OCI-LY3 (cell line): Measurements from ENCODE around the gene ARHGAP26.

Experiments used
- H2AFZ ChIP-seq: fragments of 200-600, 300-600 bp; shearing (Covaris generic); 2 replicates; pipeline ENCODE4 v1.6.0; 2014; ENCODE audit warnings: antibody characterized with exemption, low read depth, low read length
- H3K27ac ChIP-seq: fragments of 200-600, 300-600 bp; sonication (generic); 2 replicates; pipeline ENCODE4 v1.5.1; 2014; ENCODE audit warnings: mild to moderate bottlenecking, low read length, moderate library complexity, mixed read lengths
- H3K27me3 ChIP-seq: fragments of 200-600, 300-600 bp; sonication (generic); 2 replicates; pipeline ENCODE4 v1.6.1; 2014; ENCODE audit warnings: low read depth, low read length, mixed read lengths
- H3K36me3 ChIP-seq: fragments of 200-600, 300-600 bp; sonication (generic); replicated peaks from 2 replicates; pipeline ENCODE3; 2014; ENCODE audit warnings: low read depth, low read length, mixed read lengths
- H3K4me1 ChIP-seq: fragments of 300-600, 200-600 bp; sonication (generic); 2 replicates; pipeline ENCODE4 v1.6.1; 2014; ENCODE audit warnings: low read length, mixed read lengths
- H3K4me2 ChIP-seq: fragments of 200-600, 300-600 bp; sonication (generic); 2 replicates; pipeline ENCODE4 v1.6.1; 2014; ENCODE audit warnings: low read length, mixed read lengths
- H3K4me3 ChIP-seq: fragments of 300-600, 200-600 bp; sonication (generic); 2 replicates; pipeline ENCODE4 v1.5.1; 2014; ENCODE audit warnings: antibody characterized with exemption, mild to moderate bottlenecking, low read length, moderate library complexity
- H3K79me2 ChIP-seq: fragments of 300-600, 200-600 bp; shearing (Covaris generic); 2 replicates; pipeline ENCODE4 v1.6.1; 2014; ENCODE audit warnings: mild to moderate bottlenecking, low read length, mixed read lengths
- H3K9ac ChIP-seq: fragments of 300-600, 200-600 bp; shearing (Covaris generic); 2 replicates; pipeline ENCODE4 v1.6.0; 2014; ENCODE audit warnings: mild to moderate bottlenecking, low read length, moderate library complexity
- H3K9me3 ChIP-seq: fragments of 200-600, 300-600 bp; shearing (Covaris generic); 2 replicates; pipeline ENCODE4 v1.6.1; 2014; ENCODE audit warnings: low read length, mixed read lengths; ENCODE audit not compliant: insufficient read depth
- H4K20me1 ChIP-seq: fragments of 200-600, 300-600 bp; sonication (generic); 2 replicates; pipeline ENCODE4 v1.6.1; 2016; ENCODE audit warnings: low read length, mixed read lengths; ENCODE audit not compliant: insufficient read depth
- EZH2phosphoT487 ChIP-seq: fragments of 200-600 bp; shearing (Covaris generic); IDR thresholded peaks from 2 replicates; pipeline ENCODE4 v1.6.1; 2018; ENCODE audit warnings: antibody characterized with exemption, mixed run types, low read depth
- TF ChIP-seq, protein P1 (sequence below): fragments of 200-600, 300-600 bp; sonication (generic); IDR thresholded peaks from 2 replicates; pipeline ENCODE4 v1.5.1; 2014; ENCODE audit warnings: antibody characterized with exemption, low read length, low read depth

The ARHGAP26 gene

GRCh38 chr5:143019614-143020515, 249.7 kb downstream of the ARHGAP26 start:
- H3K4me3 ChIP-seq, result peak overlapping the region; percentile 49
- peaks cover 3% of the 10 kb centered on the region; the same call in 1 of the 2 replicates for H3K79me2 ChIP-seq
- peak overlapping the region; percentile 97 for H3K27ac ChIP-seq
- peaks cover 10% of the 10 kb centered on the region for H3K36me3 ChIP-seq
- no peaks in the 10 kb centered on the region for H3K9me3 ChIP-seq
- TF ChIP-seq, protein P1, sequence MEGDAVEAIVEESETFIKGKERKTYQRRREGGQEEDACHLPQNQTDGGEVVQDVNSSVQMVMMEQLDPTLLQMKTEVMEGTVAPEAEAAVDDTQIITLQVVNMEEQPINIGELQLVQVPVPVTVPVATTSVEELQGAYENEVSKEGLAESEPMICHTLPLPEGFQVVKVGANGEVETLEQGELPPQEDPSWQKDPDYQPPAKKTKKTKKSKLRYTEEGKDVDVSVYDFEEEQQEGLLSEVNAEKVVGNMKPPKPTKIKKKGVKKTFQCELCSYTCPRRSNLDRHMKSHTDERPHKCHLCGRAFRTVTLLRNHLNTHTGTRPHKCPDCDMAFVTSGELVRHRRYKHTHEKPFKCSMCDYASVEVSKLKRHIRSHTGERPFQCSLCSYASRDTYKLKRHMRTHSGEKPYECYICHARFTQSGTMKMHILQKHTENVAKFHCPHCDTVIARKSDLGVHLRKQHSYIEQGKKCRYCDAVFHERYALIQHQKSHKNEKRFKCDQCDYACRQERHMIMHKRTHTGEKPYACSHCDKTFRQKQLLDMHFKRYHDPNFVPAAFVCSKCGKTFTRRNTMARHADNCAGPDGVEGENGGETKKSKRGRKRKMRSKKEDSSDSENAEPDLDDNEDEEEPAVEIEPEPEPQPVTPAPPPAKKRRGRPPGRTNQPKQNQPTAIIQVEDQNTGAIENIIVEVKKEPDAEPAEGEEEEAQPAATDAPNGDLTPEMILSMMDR, result no peak
- TF ChIP-seq EZH2phosphoT487, result no peak
- peak overlapping the region; percentile 78 for H3K4me2 ChIP-seq
- no peaks in the 10 kb centered on the region for H4K20me1 ChIP-seq
- no peak overlapping the region for H2AFZ ChIP-seq
- peaks cover 84% of the 10 kb centered on the region for H3K4me1 ChIP-seq
- H3K27me3 ChIP-seq, result no peaks in the 10 kb centered on the region
- H3K9ac ChIP-seq, result peak overlapping the region; percentile 74

DNA sequence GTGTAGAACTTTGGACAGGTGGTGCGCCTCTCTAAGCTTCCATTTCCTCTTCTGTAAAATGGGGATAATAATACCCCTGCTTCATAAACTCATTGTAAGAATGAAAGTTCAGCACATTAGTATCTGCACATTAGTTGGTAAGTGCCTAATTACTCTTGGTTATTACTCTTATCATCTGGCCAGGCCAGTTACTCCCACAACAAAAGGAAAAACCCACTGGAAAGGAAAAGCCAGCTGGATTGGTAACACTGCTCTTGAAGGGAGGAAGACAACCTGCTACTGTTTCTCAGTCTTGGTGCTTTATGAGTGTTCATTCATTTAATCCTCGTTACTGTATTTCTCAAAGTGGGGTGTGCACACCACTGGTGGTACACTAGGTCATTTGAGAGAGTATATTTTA, 251.4 kb downstream of the ARHGAP26 start:
- H3K4me3 ChIP-seq, result no peak overlapping the region
- peaks cover 10% of the 10 kb centered on the region for H3K36me3 ChIP-seq
- H3K27me3 ChIP-seq, result no peaks in the 10 kb centered on the region
- H2AFZ ChIP-seq, result no peak overlapping the region
- no peaks in the 10 kb centered on the region for H3K9me3 ChIP-seq
- H3K79me2 ChIP-seq, result peaks cover 3% of the 10 kb centered on the region; the same call in 1 of the 2 replicates
- H3K4me1 ChIP-seq, result peaks cover 99% of the 10 kb centered on the region
- no peaks in the 10 kb centered on the region for H4K20me1 ChIP-seq
- peak overlapping the region; percentile 97 for H3K27ac ChIP-seq
- peak overlapping the region; percentile 73 for H3K9ac ChIP-seq
- peak overlapping the region; percentile 63 for H3K4me2 ChIP-seq
- TF ChIP-seq EZH2phosphoT487, result no peak
- TF ChIP-seq, protein P1, result no peak

DNA sequence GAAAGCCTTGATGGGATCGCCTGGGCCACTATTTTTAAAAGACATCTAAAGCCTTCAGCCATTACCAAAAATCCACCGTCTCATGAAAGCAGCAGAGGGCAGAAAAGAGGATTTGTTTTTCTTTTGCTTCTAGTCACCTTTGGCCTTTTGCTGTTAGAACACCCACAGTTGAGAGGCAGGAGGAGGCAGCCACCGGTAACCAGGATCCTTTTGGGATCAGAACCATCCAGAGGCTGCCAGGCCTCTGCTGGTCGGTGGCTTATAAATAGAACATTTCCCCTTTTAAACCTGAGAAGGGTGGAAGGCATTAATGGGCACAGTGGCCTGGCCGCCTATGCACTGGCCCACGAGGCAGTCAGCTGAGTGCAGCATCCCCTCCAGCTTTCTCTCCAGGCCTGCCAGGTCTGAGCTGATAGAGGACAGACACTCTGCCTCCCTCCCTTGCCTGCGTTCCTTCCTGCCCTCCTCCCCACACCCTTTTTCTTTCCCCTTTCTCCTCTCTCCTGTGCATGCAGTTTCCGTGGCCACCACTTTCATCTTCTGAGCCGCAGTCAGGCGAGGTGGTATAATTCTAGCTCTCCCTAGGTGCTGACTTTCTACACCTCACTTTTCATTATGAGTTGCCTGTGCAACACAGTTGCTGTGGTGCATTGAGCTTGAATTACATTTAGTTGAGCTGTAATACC, 253.4 kb downstream of the ARHGAP26 start:
- peaks cover 3% of the 10 kb centered on the region; the same call in 1 of the 2 replicates for H3K79me2 ChIP-seq
- peak overlapping the region; percentile 33; the same call in 1 of the 2 replicates for H3K4me3 ChIP-seq
- TF ChIP-seq EZH2phosphoT487, result no peak
- TF ChIP-seq, protein P1, result no peak
- no peaks in the 10 kb centered on the region for H3K27me3 ChIP-seq
- H3K4me1 ChIP-seq, result peaks cover 79% of the 10 kb centered on the region
- H3K27ac ChIP-seq, result peak overlapping the region; percentile 97
- H4K20me1 ChIP-seq, result no peaks in the 10 kb centered on the region
- peak overlapping the region; percentile 63 for H3K4me2 ChIP-seq
- H3K36me3 ChIP-seq, result no peaks in the 10 kb centered on the region
- peak overlapping the region; percentile 11; the same call in 1 of the 2 replicates for H2AFZ ChIP-seq
- peak overlapping the region; percentile 73 for H3K9ac ChIP-seq
- no peaks in the 10 kb centered on the region for H3K9me3 ChIP-seq
